ENCODE results near the gene SVBP.

SVBP gene

DNA sequence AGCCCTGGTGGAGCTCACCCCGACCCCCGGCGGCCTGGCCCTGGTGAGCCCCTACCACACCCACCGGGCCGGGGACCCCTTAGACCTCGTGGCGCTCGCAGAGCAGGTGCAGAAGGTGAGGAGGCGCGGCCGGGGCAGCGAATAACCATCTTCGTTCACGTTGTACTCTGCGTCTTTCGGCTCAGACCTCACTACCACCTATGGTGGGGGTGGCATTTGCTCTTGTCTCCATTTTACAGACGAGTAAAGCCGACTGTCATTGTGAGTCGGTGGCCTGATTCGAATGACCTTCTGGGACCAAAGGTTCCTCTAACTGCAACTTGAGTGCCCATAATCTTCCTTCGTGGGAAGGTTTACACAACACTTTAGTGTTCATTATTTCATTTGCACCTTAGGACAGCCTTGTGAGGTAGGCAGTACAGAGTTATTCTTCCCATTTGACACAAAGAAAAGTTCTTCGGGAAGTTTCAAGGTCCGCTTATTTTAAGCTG, 49.6 kb downstream of the SVBP start (continued):
- TF ChIP-seq ZNF335 (tag by site-specific recombination; conservative IDR thresholded peaks at IDR 0.05) = no peak
- TF ChIP-seq ZNF248 (tag by site-specific recombination; IDR thresholded peaks at IDR 0.05) = no peak
- no peak for TF ChIP-seq ZNF175 (tag by site-specific recombination; IDR thresholded peaks at IDR 0.05)
- TF ChIP-seq ZNF221 (tag by site-specific recombination; IDR thresholded peaks at IDR 0.05; ENCODE audit: borderline replicate concordance) = no peak
- TF ChIP-seq PRDM1 (tag by site-specific recombination; IDR thresholded peaks at IDR 0.05) = no peak
- no peak for TF ChIP-seq ZNF155 (tag by site-specific recombination; IDR thresholded peaks at IDR 0.05)
- no peak for TF ChIP-seq BCL11A (tag by site-specific recombination; IDR thresholded peaks at IDR 0.05; ENCODE audit: low read depth)
- TF ChIP-seq, protein P1, sequence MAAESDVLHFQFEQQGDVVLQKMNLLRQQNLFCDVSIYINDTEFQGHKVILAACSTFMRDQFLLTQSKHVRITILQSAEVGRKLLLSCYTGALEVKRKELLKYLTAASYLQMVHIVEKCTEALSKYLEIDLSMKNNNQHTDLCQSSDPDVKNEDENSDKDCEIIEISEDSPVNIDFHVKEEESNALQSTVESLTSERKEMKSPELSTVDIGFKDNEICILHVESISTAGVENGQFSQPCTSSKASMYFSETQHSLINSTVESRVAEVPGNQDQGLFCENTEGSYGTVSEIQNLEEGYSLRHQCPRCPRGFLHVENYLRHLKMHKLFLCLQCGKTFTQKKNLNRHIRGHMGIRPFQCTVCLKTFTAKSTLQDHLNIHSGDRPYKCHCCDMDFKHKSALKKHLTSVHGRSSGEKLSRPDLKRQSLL (tag by site-specific recombination; IDR thresholded peaks at IDR 0.05) = no peak
- TF ChIP-seq, protein P2, sequence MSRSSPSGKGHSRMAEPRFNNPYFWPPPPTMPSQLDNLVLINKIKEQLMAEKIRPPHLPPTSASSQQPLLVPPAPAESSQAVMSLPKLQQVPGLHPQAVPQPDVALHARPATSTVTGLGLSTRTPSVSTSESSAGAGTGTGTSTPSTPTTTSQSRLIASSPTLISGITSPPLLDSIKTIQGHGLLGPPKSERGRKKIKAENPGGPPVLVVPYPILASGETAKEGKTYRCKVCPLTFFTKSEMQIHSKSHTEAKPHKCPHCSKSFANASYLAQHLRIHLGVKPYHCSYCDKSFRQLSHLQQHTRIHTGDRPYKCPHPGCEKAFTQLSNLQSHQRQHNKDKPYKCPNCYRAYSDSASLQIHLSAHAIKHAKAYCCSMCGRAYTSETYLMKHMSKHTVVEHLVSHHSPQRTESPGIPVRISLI (tag by site-specific recombination; IDR thresholded peaks at IDR 0.05) = no peak
- no peak for TF ChIP-seq ZNF473 (tag by site-specific recombination; IDR thresholded peaks at IDR 0.05)
- no peak for TF ChIP-seq ZNF311 (tag by site-specific recombination; IDR thresholded peaks at IDR 0.05; ENCODE audit: borderline replicate concordance)
- TF ChIP-seq ZNF529 (tag by site-specific recombination; IDR thresholded peaks at IDR 0.05; ENCODE audit: insufficient replicate concordance) = no peak
- no peak for TF ChIP-seq ZNF76 (tag by site-specific recombination; IDR thresholded peaks at IDR 0.05; ENCODE audit: borderline replicate concordance, low read depth)
- TF ChIP-seq ZNF354C (tag by site-specific recombination; IDR thresholded peaks at IDR 0.05; ENCODE audit: borderline replicate concordance, low read depth) = no peak

DNA sequence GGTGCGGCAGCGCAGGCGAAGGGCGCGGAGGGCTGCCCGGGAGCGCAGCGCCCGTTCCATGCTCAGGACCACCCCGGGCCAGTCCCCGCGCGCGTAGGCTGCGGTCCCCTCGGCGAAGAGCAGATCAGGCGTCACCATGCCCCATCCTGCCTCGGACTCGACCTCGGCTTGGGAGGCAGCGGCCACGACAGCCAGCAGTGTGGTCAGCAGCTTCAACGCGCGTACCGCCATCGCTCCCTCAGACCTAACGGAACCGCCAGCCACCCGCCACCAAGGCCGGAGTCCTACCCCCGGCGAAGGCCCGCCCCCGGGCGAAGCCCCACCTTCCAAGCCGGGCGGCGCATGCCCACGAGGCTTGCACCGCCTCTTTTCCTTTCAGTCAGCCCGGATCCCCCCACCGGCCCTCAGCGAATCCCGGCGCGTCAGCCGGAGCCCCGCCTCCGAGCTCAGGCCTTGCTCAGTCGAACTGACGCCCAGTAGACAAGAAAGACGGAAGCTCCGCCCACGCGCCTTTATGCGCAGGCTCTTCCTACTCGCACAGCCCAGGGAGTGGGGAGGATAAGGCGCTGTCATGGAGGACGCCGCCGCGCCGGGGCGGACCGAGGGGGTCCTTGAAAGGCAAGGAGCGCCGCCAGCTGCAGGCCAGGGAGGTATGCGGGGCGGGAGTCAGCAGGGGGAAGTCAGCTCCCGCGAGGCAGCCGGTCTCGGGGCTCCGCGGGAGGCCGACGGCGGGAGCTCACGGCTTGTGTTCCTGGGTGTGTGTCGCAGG, 50.3 kb downstream of the SVBP start, which contains the start of the genes C1orf50 and P3H1:
TSS of gene C1orf50 (plus strand) at position 509 of the 769 bp plus-strand sequence. CDS start at position 572, 63 bp downstream.
TSS of gene P3H1 (minus strand) at position 288 of the 769 bp plus-strand sequence. CDS start at position 231, 57 bp downstream.
- H3K36me3 ChIP-seq (ENCODE audit: control insufficient read depth in 2 of 2, insufficient read depth in 1 of 2, low read length in 2 of 2) = peaks cover 8 to 15% of the 10 kb centered on the region in 2 experiments; a peak in 2 of 3 replicates
- H3K27ac ChIP-seq (ENCODE audit: extremely low read depth, low read depth, low read length) = peak within 1 kb of the TSS; percentile 54; the same call in 1 of the 2 replicates
- CTCF ChIA-PET = interaction anchor here (0.6 to 4.7 kb wide), 15 partner anchors 10 to 619 kb away, joined by 3 to 19 read pairs (median 4); partner anchors contain the start of gene PPIH
- no peaks in the 10 kb centered on the region for H3K4me1 ChIP-seq (ENCODE audit: control insufficient read depth, insufficient read depth, low read length)
- H3K4me3 ChIP-seq (ENCODE audit: low read depth, low read length) = peak within 1 kb of the TSS; percentile 100
- POLR2A ChIA-PET = interaction anchor here (0.5 to 3.4 kb wide), 39 partner anchors 9 to 884 kb away, joined by 3 to 35 read pairs (median 5); partner anchors contain the start of genes CCDC30, ERMAP, PPIH and SLC2A1
- no peaks in the 10 kb centered on the region for H3K9me3 ChIP-seq (ENCODE audit: control insufficient read depth, insufficient read depth, low read depth, low read length)
- TF ChIP-seq EGR2 (tag by site-specific recombination; IDR thresholded peaks at IDR 0.05; ENCODE audit: low read depth) (peak; percentile 81), ZNF350 (tag by site-specific recombination; IDR thresholded peaks at IDR 0.05) (no peak), ZBTB17 (tag by site-specific recombination; IDR thresholded peaks at IDR 0.05) (peak; percentile 69), ZFP3 (tag by site-specific recombination; IDR thresholded peaks at IDR 0.05; ENCODE audit: low read depth) (no peak), GLI4 (tag by site-specific recombination; IDR thresholded peaks at IDR 0.05) (0 out of 2 replicates have a peak, but pooled peaks have one; percentile 67)
- TF ChIP-seq, protein P3, sequence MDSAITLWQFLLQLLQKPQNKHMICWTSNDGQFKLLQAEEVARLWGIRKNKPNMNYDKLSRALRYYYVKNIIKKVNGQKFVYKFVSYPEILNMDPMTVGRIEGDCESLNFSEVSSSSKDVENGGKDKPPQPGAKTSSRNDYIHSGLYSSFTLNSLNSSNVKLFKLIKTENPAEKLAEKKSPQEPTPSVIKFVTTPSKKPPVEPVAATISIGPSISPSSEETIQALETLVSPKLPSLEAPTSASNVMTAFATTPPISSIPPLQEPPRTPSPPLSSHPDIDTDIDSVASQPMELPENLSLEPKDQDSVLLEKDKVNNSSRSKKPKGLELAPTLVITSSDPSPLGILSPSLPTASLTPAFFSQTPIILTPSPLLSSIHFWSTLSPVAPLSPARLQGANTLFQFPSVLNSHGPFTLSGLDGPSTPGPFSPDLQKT (IDR thresholded peaks at IDR 0.05; ENCODE audit: borderline replicate concordance, low read depth, low read length) = no peak; the same call in 1 of the 2 replicates
- TF ChIP-seq, protein P4, sequence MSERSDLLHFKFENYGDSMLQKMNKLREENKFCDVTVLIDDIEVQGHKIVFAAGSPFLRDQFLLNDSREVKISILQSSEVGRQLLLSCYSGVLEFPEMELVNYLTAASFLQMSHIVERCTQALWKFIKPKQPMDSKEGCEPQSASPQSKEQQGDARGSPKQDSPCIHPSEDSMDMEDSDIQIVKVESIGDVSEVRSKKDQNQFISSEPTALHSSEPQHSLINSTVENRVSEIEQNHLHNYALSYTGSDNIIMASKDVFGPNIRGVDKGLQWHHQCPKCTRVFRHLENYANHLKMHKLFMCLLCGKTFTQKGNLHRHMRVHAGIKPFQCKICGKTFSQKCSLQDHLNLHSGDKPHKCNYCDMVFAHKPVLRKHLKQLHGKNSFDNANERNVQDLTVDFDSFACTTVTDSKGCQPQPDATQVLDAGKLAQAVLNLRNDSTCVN (tag by site-specific recombination; optimal IDR thresholded peaks at IDR 0.05) = peak; percentile 81
- TF ChIP-seq, protein P5, sequence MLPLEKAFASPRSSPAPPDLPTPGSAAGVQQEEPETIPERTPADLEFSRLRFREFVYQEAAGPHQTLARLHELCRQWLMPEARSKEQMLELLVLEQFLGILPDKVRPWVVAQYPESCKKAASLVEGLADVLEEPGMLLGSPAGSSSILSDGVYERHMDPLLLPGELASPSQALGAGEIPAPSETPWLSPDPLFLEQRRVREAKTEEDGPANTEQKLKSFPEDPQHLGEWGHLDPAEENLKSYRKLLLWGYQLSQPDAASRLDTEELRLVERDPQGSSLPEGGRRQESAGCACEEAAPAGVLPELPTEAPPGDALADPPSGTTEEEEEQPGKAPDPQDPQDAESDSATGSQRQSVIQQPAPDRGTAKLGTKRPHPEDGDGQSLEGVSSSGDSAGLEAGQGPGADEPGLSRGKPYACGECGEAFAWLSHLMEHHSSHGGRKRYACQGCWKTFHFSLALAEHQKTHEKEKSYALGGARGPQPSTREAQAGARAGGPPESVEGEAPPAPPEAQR (tag by site-specific recombination; IDR thresholded peaks at IDR 0.05) = no peak
- TF ChIP-seq, protein P6, sequence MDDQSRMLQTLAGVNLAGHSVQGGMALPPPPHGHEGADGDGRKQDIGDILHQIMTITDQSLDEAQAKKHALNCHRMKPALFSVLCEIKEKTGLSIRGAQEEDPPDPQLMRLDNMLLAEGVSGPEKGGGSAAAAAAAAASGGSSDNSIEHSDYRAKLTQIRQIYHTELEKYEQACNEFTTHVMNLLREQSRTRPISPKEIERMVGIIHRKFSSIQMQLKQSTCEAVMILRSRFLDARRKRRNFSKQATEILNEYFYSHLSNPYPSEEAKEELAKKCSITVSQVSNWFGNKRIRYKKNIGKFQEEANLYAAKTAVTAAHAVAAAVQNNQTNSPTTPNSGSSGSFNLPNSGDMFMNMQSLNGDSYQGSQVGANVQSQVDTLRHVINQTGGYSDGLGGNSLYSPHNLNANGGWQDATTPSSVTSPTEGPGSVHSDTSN (CRISPR knock-in tag; IDR thresholded peaks at IDR 0.05) = peak; percentile 73; the same call in 1 of the 2 replicates
- TF ChIP-seq, protein P7, sequence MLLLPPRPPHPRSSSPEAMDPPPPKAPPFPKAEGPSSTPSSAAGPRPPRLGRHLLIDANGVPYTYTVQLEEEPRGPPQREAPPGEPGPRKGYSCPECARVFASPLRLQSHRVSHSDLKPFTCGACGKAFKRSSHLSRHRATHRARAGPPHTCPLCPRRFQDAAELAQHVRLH (tag by site-specific recombination; IDR thresholded peaks at IDR 0.05) = 0 out of 2 replicates have a peak, but pooled peaks have one; percentile 16
- TF ChIP-seq, protein P8, sequence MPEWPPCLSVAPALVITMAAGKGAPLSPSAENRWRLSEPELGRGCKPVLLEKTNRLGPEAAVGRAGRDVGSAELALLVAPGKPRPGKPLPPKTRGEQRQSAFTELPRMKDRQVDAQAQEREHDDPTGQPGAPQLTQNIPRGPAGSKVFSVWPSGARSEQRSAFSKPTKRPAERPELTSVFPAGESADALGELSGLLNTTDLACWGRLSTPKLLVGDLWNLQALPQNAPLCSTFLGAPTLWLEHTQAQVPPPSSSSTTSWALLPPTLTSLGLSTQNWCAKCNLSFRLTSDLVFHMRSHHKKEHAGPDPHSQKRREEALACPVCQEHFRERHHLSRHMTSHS (tag by site-specific recombination; IDR thresholded peaks at IDR 0.05) = no peak
